Fibroblast of skin of abdomen (primary cell): Measurements from ENCODE around the gene PRKAR1B.
"Not testable (repeated sequence)": the region's sequence is repeated elsewhere in the genome, so short reads cannot be mapped to it uniquely, and the experiment has no call there.

Experiments used
- DNase-seq: peaks from one replicate; pipeline ENCODE4 v3.0.0-alpha.2; 2013

The PRKAR1B gene

GRCh38 chr7:552868-553635, 174.0 kb downstream of the PRKAR1B start:
- DNase-seq = no peak

- not testable (repeated sequence) for DNase-seq
Measured at GRCh38 chr7:552151-552867, 174.8 kb downstream of the PRKAR1B start.

DNA sequence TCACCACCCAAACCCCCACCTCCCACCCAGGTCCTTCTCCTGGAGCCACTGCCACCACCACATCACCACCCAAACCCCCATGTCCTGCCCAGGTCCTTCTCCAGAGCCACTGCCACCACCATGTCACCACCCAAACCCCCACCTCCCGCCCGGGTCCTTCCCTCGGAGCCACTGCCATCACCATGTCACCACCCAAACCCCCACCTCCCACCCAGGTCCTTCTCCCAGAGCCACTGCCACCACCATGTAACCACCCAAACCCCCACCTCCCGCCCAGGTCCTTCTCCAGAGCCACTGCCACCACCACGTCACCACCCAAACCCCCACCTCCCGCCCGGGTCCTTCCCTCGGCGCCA, 175.5 kb downstream of the PRKAR1B start:
- DNase-seq = not testable (repeated sequence)

GRCh38 chr7:550881-551614, 176.0 kb downstream of the PRKAR1B start:
- no peak for DNase-seq

DNA sequence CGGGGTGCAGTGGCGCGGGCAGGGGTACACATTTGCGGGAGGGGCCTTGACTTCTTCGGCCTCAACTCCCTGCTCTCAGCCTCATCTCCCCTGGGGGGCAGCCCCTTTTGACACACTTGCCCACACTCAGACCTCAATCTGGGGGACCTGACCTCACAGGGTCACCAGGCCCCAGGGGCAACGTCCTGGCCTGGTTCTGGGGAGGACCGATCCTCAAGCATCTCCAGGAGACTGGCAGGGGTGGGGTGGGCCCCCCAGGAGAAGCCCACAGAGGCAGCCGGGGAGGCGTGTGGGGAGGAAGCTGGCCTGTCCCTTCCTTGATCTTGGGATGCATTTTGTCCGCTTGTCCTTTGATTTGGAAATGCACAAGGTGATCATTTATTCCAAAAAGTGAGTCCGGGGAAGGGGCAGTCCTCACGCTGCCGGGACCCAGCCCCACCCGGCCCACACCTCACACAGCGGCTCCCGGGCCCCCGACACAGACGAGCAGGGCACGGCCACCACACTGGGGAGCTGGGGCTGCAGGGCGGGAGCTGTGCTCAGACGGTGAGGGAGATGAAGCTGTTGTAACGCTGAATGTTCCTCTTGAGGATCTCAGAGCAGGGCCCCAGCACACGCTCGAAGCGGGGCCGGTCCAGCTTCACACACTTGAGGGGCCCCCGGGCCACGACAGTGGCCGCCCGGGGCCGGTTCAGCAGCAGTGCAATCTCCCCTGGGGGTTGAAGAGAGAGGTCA, 177.0 kb downstream of the PRKAR1B start:
- DNase-seq = no peak

DNA sequence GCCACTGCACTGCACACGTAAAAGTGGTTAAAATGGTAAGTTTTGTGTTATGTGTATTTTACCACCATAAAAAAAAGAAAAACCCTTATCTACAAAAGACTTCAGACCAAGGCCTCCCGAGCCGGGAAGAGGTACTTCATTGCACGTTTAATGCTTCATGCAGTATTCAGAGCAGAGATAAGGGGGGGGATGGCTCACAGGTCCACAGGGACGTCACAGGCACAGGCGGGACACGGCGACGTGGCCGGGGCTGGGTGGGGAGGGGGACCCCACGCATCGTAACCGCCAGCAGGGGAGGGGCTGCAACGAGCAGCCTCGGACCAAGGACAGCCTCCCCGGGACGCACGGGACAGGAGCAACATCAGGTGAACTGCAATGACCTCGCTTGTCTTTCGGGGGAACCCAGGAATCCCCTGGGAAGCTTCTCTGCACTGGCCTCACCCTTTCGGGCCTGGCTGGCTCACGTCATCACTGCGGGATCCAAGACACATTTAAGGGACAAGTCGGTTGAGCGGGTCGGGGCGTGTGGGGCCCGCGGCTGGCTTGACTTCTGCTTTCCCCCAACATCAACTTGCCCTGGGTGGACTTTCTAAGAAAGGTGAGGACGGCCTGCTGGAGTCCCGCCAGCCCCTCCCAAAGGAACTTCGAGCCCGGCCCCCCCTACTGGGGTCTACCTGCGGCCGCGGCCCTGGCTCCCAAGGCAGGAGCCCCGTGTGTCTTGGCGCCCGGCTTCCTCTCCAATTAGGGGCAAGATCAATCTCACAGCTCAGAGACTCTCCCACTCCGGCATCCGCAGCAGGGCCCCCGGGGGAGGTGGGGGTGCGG, 177.8 kb downstream of the PRKAR1B start:
- no peak for DNase-seq

DNA sequence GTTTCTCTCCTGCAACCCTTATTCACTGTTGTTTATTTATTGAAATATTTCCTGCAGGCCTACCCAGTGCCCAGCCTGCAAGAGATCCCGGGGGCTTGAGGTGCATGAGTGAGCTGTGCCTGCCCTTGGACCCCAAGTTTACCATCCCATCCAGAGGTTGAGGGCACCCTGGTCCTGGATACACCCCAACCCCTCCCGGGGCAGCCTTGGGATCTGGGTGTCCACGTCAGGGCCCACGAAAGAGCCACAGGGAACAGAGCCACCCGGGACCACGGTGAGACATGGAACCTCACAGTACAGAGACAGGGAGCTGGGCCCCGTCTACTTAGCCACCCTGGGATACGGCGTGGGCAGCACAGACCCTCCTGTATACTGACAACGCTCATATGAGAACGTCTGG, 178.7 kb downstream of the PRKAR1B start:
- no peak for DNase-seq

GRCh38 chr7:545470-545869, 181.6 kb downstream of the PRKAR1B start:
- no peak for DNase-seq

DNA sequence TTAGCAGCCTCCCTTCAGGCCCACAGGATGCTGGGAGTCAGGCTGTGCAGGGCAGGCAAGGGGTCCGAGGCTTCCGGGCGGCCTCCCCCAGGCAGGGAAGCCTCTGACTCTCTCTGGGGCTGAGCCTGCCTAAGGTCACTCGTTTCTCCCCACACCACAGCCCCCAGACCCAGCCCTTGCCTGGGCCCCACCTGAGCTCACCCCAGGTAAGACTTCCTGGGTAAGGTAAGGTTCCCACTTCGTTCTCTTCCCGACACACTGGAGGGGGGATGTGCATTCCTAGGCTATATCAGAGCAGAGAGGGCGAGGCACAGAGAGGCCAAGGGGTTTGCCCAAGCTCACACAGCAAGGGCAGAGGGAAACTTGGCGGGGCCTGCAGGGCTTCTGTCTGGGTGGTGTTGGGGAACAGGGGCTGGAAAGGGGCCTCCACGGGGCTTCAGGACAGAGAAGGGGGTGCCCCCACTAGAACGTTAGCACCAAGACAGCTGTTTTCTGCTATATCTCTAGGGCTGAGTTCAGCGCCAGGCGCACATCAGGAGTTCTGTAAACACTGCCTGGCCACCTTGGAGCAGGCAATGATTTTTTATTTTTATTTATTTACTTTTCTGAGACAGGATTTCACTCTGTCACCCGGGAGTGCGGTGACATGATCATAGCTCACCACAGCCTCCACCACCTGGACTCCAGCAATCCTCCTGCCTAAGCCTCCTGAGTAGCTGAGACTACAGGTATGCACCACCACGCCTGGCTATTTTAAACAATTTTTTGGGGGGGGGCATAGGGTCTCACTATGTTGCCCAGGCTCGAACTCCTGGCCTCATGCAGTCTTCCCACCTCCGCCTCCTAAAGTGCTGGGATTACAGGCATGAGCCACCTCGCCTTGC, 182.5 kb downstream of the PRKAR1B start:
- DNase-seq = no peak

- DNase-seq = no peak
Measured at GRCh38 chr7:543501-544337, 183.4 kb downstream of the PRKAR1B start.

GRCh38 chr7:542713-543500, 184.2 kb downstream of the PRKAR1B start:
- peak; percentile 88 for DNase-seq

GRCh38 chr7:542131-542712, 184.9 kb downstream of the PRKAR1B start:
- no peak for DNase-seq

- no peak for DNase-seq
Measured at GRCh38 chr7:541661-542060, 185.4 kb downstream of the PRKAR1B start.

DNA sequence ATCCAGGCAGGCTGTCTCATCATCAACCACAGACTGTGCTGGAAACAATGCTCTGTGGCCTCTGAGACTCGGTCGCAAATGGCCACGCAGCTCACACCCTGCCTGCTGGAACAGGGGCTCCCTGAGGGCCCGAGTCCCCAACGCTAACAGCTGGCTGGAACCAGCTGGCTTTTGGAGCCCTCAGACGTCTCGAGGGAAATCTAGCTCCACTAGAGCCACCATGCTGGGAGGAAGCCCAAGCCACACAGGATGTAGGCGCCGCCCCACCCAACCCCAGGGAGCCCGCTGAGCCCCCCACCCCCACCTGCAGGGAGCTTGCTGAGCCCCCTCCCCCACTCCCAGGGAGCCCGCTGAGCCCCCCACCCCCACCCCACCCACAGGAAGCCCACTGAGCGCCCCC, 186.1 kb downstream of the PRKAR1B start:
- DNase-seq = no peak

DNA sequence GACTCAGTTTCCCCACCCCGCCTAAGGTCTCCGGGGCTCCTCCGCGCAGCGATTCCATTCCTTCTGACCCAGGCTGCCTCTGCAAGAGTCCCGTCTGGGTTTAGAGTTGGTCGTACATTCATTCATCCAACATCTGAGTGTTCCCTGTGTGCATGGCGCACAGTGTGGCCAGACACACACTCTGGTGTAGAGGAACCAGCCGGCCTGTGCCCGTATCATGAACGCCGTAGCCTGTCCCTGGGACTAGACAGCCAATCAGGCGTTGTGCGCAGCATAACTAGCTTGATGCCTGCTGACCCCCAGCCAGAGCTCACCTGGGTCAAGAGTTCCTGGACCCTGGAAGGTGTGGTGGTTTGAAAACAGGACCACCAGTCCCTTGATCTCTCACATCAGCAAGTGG, 186.5 kb downstream of the PRKAR1B start:
- DNase-seq = no peak

GRCh38 chr7:539731-540411, 187.2 kb downstream of the PRKAR1B start:
- DNase-seq = peak; percentile 77

DNA sequence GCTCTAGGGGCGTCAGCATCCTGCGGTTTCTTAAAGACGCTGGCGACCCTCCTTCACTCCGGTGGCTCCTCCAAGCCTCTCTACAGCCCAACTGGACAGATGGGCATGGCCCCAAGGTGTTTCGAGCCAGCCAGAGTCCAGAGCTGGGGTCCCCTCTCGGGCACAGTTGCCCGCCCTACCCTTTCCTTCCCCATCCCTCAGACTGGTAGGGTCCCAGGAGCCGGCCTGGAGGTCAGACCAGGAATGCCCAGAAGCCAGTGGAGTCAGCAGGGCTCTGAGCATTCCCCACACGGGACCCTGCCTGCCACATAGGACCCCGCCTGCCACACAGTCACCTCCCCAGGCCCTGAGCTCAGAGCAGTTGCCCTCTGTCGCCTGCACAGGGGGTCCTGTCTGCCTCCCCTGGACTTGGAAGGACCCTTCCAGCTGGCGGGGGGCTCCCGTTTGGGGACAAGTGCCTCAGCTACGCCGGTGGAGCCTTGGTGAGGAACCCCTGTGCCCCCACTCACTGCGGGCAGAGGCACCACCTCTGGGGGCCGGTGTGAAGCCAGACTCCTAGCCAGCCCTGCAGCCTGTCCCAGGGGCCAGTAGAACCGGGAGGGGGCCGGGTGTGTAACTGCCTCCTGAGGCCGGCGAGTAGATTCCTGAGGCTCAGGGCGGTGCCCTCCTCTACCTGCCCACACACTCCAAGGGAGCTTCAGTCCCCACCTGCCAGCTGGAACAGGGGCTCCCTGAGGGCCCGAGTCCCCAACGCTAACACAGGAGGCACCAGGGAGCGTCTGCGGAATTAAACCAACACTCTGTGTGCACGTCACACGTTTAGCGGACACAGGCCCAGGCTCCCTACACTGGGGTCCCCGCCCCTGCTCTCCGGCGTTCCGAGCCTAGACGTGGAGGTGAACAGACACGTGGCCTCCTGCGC, 188.1 kb downstream of the PRKAR1B start:
- DNase-seq = no peak
